CD8-positive, alpha-beta memory T cell (primary cell): ENCODE measurements around the gene POPDC2. TPM values are rescaled to one million over a fixed set of nuclear protein-coding genes. Genes with fewer than 3 reads are reported as not detected.

Experiments
- CTCF ChIA-PET: fragments of 350-600 bp; sonication (Branson Sonifier 250); formaldehyde crosslinking; loops from one replicate; lab custom pipeline; 2021; ENCODE audit warnings: antibody characterized with exemption; lab: Charles Lee
- POLR2A ChIA-PET: fragments of 350-600 bp; sonication (Branson Sonifier 250); formaldehyde crosslinking; loops from one replicate; lab custom pipeline; 2021; ENCODE audit warnings: antibody characterized with exemption; lab: Charles Lee
- DNase-seq, 5 donors: peaks; one replicate each; pipeline versions ENCODE4 v3.0.0 to v3.0.0-alpha.2; 2020 to 2022; ENCODE audit warnings: mixed read lengths in 1 of 5
- H3K27ac ChIP-seq: one replicate; pipeline ENCODE4 v1.7.0; 2013; ENCODE audit warnings: low read depth, mild to moderate bottlenecking, low read length, moderate library complexity
- H3K27me3 ChIP-seq: 2 replicates; pipeline ENCODE4 v1.7.0; 2013; ENCODE audit warnings: low read length, mild to moderate bottlenecking; ENCODE audit not compliant: insufficient read depth, poor library complexity, severe bottlenecking
- H3K36me3 ChIP-seq: 2 replicates; pipeline ENCODE4 v1.7.0; 2013; ENCODE audit warnings: mild to moderate bottlenecking, low read length, moderate library complexity; ENCODE audit not compliant: insufficient read depth
- H3K4me1 ChIP-seq: 2 replicates; pipeline ENCODE4 v1.7.0; 2013; ENCODE audit warnings: mild to moderate bottlenecking, low read length, moderate library complexity; ENCODE audit not compliant: insufficient read depth
- H3K4me3 ChIP-seq: 2 replicates; pipeline ENCODE4 v1.7.0; 2013; ENCODE audit warnings: mild to moderate bottlenecking, low read length
- H3K9me3 ChIP-seq: 2 replicates; pipeline ENCODE4 v1.7.0; 2013; ENCODE audit warnings: mild to moderate bottlenecking, low read length
- H3K27ac Mint-ChIP-seq, 8 donors: one replicate each; pipeline ENCODE4 v1.8.0; 2020 to 2021; ENCODE audit warnings: mixed read lengths in 8 of 8, mild to moderate bottlenecking in 6 of 8, inconsistent platforms in 3 of 8, moderate library complexity in 3 of 8
- H3K27me3 Mint-ChIP-seq, 2 donors: one replicate each; pipeline ENCODE4 v1.8.0; 2020 to 2021; ENCODE audit warnings: mixed read lengths in 2 of 2, mild to moderate bottlenecking in 1 of 2, moderate library complexity in 1 of 2
- H3K36me3 Mint-ChIP-seq, 3 donors: one replicate each; pipeline ENCODE4 v1.8.0; 2020 to 2021; ENCODE audit warnings: mixed read lengths in 3 of 3, inconsistent platforms in 1 of 3, mild to moderate bottlenecking in 1 of 3
- H3K4me1 Mint-ChIP-seq, 3 donors: one replicate each; pipeline ENCODE4 v1.8.0; 2020 to 2021; ENCODE audit warnings: mixed read lengths in 3 of 3, inconsistent platforms in 1 of 3, mild to moderate bottlenecking in 1 of 3
- H3K4me3 Mint-ChIP-seq, 7 donors: one replicate each; pipeline ENCODE4 v1.8.0; 2020 to 2021; ENCODE audit warnings: mixed read lengths in 7 of 7, mild to moderate bottlenecking in 6 of 7, moderate library complexity in 4 of 7, inconsistent platforms in 2 of 7
- H3K9me3 Mint-ChIP-seq, 5 donors: one replicate each; pipeline ENCODE4 v1.8.0; 2020 to 2022; ENCODE audit warnings: mixed read lengths in 5 of 5, mild to moderate bottlenecking in 3 of 5, moderate library complexity in 2 of 5, inconsistent platforms in 1 of 5
- polyA plus RNA-seq: library from polyadenylated mRNA; unstranded; fragments of 300-500 nt; fragmentation: Illumina TruSeq; gene quantifications from one replicate; pipeline ENCODE4 v1.2.3, GENCODE V29; 2021
- total RNA-seq, 2 experiments: library from RNA; stranded (reverse); gene quantifications; one replicate each; pipeline ENCODE4 v1.2.3, GENCODE V29; 2021

The POPDC2 gene
- total and polyA plus RNA-seq, 3 experiments from 2014 or later, result 2.0 to 3.2 (median 2.2) TPM

DNA sequence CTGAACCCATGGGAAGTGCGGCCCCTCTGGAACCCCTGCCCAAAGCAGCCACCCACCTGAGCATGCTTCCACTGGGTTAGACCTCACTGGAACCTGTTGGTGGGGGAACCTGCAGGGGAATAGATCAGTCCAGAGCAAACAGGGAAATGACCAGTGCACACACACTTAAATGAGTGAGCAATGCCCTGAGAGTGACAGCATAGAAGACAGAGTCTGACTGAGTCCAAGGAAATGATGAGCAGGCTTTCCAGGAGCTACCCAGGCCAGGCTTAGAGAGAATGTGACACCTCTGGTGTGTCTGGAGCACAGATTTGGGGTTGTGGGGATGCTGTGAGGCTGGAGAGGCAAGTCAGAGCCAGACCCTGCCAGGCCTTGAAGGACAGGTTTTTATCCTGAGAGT lies 34.2 kb downstream of the POPDC2 start:
- peak overlapping the region in 1 of 7 donors; percentile 37 for H3K4me3 Mint-ChIP-seq
- CTCF ChIA-PET, result no interaction called here

GRCh38 chr3:119625451-119626153 lies 34.8 kb downstream of the POPDC2 start:
- no peak for DNase-seq
- Histone ChIP-seq H3K27me3 (no peaks in the 10 kb centered on the region), H3K36me3 (no peaks in the 10 kb centered on the region), H3K4me1 (no peaks in the 10 kb centered on the region), H3K9me3 (no peaks in the 10 kb centered on the region), H3K27ac (no peak overlapping the region), H3K4me3 (no peak overlapping the region)
- Mint-ChIP-seq H3K9me3 (no peaks in the 10 kb centered on the region), H3K36me3 (no peaks in the 10 kb centered on the region), H3K27ac (peak overlapping the region in 1 of 8 donors; percentile 88), H3K27me3 (peaks cover 4 to 25% of the 10 kb centered on the region in 2 donors), H3K4me3 (peak overlapping the region in 1 of 7 donors; percentile 2), H3K4me1 (peaks cover 0 to 19% (median 12%) of the 10 kb centered on the region in 3 donors)
- POLR2A ChIA-PET, result no interaction called here
- CTCF ChIA-PET, result no interaction called here

More for the DNA sequence above, 34.2 kb downstream of the POPDC2 start:
- POLR2A ChIA-PET, result no interaction called here
- Mint-ChIP-seq H3K27me3 (peaks cover 4 to 29% of the 10 kb centered on the region in 2 donors), H3K36me3 (no peaks in the 10 kb centered on the region), H3K4me1 (peaks cover 0 to 19% (median 12%) of the 10 kb centered on the region in 3 donors), H3K27ac (peak overlapping the region in 1 of 8 donors; percentile 85), H3K9me3 (no peaks in the 10 kb centered on the region)
- Histone ChIP-seq H3K9me3 (no peaks in the 10 kb centered on the region), H3K4me3 (no peak overlapping the region), H3K36me3 (no peaks in the 10 kb centered on the region), H3K27me3 (no peaks in the 10 kb centered on the region), H3K4me1 (no peaks in the 10 kb centered on the region), H3K27ac (no peak overlapping the region)
- no peak for DNase-seq

DNA sequence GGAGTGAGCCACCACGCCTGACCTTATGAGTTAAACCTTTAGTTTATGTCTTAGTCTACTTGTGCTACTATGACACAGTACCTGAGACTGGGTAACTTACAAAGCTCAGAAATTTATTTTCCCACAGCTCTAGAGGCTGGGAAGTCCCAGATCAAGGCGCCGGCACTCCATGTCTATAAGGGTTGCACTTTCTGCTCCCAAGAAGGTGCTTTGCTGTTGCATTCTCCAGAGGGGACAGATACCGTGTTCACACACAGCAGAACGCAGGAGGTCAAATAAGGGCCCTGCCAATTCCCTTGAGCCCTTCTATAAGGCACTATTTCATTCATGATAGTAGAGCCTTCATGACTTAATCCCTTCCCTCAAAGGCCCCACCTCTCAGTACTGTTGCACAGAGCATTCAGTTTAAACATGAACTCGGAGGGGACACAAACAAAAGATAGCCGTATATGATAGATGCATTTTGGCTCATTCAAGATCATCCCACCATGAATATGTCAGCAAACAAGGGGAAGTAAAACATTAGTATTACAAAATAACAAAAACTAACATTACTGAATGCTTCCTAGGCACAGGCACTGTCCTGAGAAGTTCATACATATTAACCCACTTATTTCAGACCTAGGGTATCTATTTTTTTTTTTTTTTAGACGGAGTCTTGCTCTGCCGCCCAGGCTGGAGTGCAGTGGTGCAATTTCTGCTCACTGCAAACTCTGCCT lies 36.2 kb downstream of the POPDC2 start:
- Histone ChIP-seq H3K4me3 (no peak overlapping the region), H3K4me1 (no peaks in the 10 kb centered on the region), H3K27me3 (no peaks in the 10 kb centered on the region), H3K9me3 (no peaks in the 10 kb centered on the region), H3K27ac (no peak overlapping the region), H3K36me3 (no peaks in the 10 kb centered on the region)
- ChIA-PET CTCF (no interaction called here), POLR2A (no interaction called here)
- Mint-ChIP-seq H3K27ac (no peak overlapping the region), H3K4me1 (peaks cover 0 to 19% (median 12%) of the 10 kb centered on the region in 3 donors), H3K4me3 (no peak overlapping the region), H3K27me3 (peaks cover 7 to 29% of the 10 kb centered on the region in 2 donors), H3K36me3 (no peaks in the 10 kb centered on the region), H3K9me3 (no peaks in the 10 kb centered on the region)
- no peak for DNase-seq

GRCh38 chr3:119620899-119621298 lies 39.5 kb downstream of the POPDC2 start:
- no peak for DNase-seq
- H3K27me3 Mint-ChIP-seq, result peaks cover 9 to 24% of the 10 kb centered on the region in 2 donors
- no peak overlapping the region for H3K27ac Mint-ChIP-seq
- no peaks in the 10 kb centered on the region for H3K9me3 ChIP-seq
- H3K4me1 ChIP-seq, result no peaks in the 10 kb centered on the region
- H3K27me3 ChIP-seq, result no peaks in the 10 kb centered on the region
- CTCF ChIA-PET, result no interaction called here
- H3K9me3 Mint-ChIP-seq, result no peaks in the 10 kb centered on the region
- no peak overlapping the region for H3K4me3 Mint-ChIP-seq
- no peaks in the 10 kb centered on the region for H3K4me1 Mint-ChIP-seq
- POLR2A ChIA-PET, result no interaction called here
- no peak overlapping the region for H3K4me3 ChIP-seq
- H3K36me3 ChIP-seq, result no peaks in the 10 kb centered on the region
- H3K27ac ChIP-seq, result no peak overlapping the region
- H3K36me3 Mint-ChIP-seq, result no peaks in the 10 kb centered on the region

DNA sequence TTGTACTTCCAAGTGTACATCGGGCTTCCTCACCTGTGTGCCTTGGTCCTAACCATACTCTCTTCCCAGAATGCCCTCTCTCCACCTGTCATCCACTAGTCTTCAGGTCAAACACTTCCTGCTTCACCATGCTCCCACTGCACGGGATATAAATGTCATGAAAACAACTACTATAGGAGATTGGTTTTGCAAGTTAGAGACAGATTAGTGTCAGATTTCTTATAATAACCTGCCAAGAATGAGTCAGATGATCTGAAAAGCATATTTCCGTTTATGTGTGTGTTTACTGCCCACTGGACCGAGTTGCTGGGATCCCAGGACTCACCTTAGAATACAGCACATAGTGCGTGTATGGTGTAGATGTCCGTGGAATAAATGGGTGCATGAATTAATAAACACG lies 41.3 kb downstream of the POPDC2 start:
- no peaks in the 10 kb centered on the region for H3K4me1 Mint-ChIP-seq
- ChIA-PET CTCF (no interaction called here), POLR2A (no interaction called here)
- peak overlapping the region in 1 of 8 donors; percentile 82 for H3K27ac Mint-ChIP-seq
- no peak overlapping the region for H3K27ac ChIP-seq
- no peak overlapping the region for H3K4me3 Mint-ChIP-seq
- no peaks in the 10 kb centered on the region for H3K9me3 ChIP-seq
- H3K4me1 ChIP-seq, result no peaks in the 10 kb centered on the region
- H3K27me3 ChIP-seq, result no peaks in the 10 kb centered on the region
- no peak for DNase-seq
- H3K36me3 ChIP-seq, result no peaks in the 10 kb centered on the region
- H3K9me3 Mint-ChIP-seq, result no peaks in the 10 kb centered on the region
- no peaks in the 10 kb centered on the region for H3K36me3 Mint-ChIP-seq
- no peak overlapping the region for H3K4me3 ChIP-seq
- H3K27me3 Mint-ChIP-seq, result peaks cover 9 to 11% of the 10 kb centered on the region in 2 donors

- H3K27ac Mint-ChIP-seq, result no peak overlapping the region
- H3K27me3 Mint-ChIP-seq, result peaks cover 9 to 18% of the 10 kb centered on the region in 2 donors
- H3K27me3 ChIP-seq, result peaks cover 4% of the 10 kb centered on the region
- ChIA-PET CTCF (no interaction called here), POLR2A (no interaction called here)
- no peaks in the 10 kb centered on the region for H3K9me3 ChIP-seq
- H3K4me1 ChIP-seq, result no peaks in the 10 kb centered on the region
- H3K27ac ChIP-seq, result no peak overlapping the region
- H3K36me3 ChIP-seq, result no peaks in the 10 kb centered on the region
- H3K4me3 ChIP-seq, result no peak overlapping the region
- H3K9me3 Mint-ChIP-seq, result peaks cover 0 to 1% (median 0%) of the 10 kb centered on the region in 5 donors
- DNase-seq, result no peak
- H3K36me3 Mint-ChIP-seq, result no peaks in the 10 kb centered on the region
- H3K4me3 Mint-ChIP-seq, result no peak overlapping the region
- H3K4me1 Mint-ChIP-seq, result no peaks in the 10 kb centered on the region
Measured at GRCh38 chr3:119616056-119616455, 44.3 kb downstream of the POPDC2 start.

DNA sequence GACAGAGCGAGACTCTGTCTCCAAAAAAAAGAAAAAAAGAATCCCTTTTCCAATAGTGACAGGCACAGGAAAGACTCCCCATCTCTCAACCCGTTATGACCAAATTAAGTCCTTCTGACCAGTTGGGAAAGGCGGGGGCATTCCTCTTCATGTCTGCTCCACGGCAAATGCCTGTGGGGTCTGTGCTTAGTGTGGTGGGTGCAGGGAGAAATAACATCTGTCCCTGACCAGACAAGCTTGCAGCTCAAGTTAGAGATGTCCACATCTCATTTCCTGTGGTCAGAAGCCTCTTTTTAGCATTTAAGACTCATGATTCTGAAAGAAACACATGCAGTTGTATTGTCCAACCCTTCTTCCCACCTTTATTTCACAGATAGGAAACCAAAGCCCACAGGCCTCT lies 46.5 kb downstream of the POPDC2 start:
- Mint-ChIP-seq H3K4me3 (no peak overlapping the region), H3K36me3 (no peaks in the 10 kb centered on the region), H3K9me3 (peaks cover 0 to 1% (median 0%) of the 10 kb centered on the region in 5 donors), H3K4me1 (no peaks in the 10 kb centered on the region), H3K27ac (no peak overlapping the region), H3K27me3 (peaks cover 7 to 28% of the 10 kb centered on the region in 2 donors)
- H3K4me1 ChIP-seq, result no peaks in the 10 kb centered on the region
- ChIA-PET CTCF (no interaction called here), POLR2A (no interaction called here)
- no peak overlapping the region for H3K27ac ChIP-seq
- no peak for DNase-seq
- H3K9me3 ChIP-seq, result no peaks in the 10 kb centered on the region
- no peaks in the 10 kb centered on the region for H3K36me3 ChIP-seq
- H3K27me3 ChIP-seq, result peaks cover 4% of the 10 kb centered on the region
- no peak overlapping the region for H3K4me3 ChIP-seq

GRCh38 chr3:119613201-119613600 lies 47.2 kb downstream of the POPDC2 start:
- Mint-ChIP-seq H3K27ac (no peak overlapping the region), H3K36me3 (no peaks in the 10 kb centered on the region), H3K4me1 (no peaks in the 10 kb centered on the region), H3K4me3 (no peak overlapping the region), H3K27me3 (peaks cover 2 to 30% of the 10 kb centered on the region in 2 donors), H3K9me3 (peaks cover 0 to 1% (median 0%) of the 10 kb centered on the region in 5 donors)
- DNase-seq, result no peak
- Histone ChIP-seq H3K4me1 (no peaks in the 10 kb centered on the region), H3K27ac (no peak overlapping the region), H3K9me3 (no peaks in the 10 kb centered on the region), H3K27me3 (peaks cover 4% of the 10 kb centered on the region), H3K36me3 (no peaks in the 10 kb centered on the region), H3K4me3 (no peak overlapping the region)
- ChIA-PET CTCF (no interaction called here), POLR2A (no interaction called here)
